Measurements from ENCODE around the gene SERPINI2.
A peak's percentile ranks its signal among the peaks of the same experiment; 100 is the strongest.

SERPINI2 gene, protein sequence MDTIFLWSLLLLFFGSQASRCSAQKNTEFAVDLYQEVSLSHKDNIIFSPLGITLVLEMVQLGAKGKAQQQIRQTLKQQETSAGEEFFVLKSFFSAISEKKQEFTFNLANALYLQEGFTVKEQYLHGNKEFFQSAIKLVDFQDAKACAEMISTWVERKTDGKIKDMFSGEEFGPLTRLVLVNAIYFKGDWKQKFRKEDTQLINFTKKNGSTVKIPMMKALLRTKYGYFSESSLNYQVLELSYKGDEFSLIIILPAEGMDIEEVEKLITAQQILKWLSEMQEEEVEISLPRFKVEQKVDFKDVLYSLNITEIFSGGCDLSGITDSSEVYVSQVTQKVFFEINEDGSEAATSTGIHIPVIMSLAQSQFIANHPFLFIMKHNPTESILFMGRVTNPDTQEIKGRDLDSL

DNA sequence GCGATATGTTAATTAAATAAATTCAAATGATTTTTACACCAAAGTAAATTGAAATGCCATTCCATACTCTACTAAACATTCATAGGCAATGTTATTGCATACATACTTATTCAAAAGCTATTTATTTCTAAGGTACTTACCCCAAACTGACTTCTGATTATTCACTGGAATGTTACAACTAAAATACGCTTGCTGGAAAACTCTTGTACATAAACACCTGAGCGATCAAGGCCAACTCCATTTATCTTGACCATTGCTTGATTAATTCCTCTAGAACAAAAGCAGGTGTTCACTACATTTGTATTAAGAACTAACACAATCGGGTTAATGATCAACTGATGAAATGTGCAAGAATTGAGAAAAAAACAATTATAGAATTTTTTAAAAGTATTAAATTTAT is at the start of gene SERPINI2:
SERPINI2 (minus strand) TSS at position 180 of the 400 bp plus-strand sequence. CDS start 2,208 bp downstream, outside the sequence.
- no peak for DNase-seq (ENCODE audit: low spot score)

- DNase-seq (ENCODE audit: low spot score), result no peak
Observed at GRCh38 chr3:167521006-167521355, 47.1 kb upstream of the SERPINI2 start.

GRCh38 chr3:167520266-167521005 is 46.6 kb upstream of the SERPINI2 start:
- no peak for DNase-seq (ENCODE audit: low spot score)

- DNase-seq (ENCODE audit: low spot score), result no peak
Observed at GRCh38 chr3:167507954-167508353, 34.1 kb upstream of the SERPINI2 start.

DNA sequence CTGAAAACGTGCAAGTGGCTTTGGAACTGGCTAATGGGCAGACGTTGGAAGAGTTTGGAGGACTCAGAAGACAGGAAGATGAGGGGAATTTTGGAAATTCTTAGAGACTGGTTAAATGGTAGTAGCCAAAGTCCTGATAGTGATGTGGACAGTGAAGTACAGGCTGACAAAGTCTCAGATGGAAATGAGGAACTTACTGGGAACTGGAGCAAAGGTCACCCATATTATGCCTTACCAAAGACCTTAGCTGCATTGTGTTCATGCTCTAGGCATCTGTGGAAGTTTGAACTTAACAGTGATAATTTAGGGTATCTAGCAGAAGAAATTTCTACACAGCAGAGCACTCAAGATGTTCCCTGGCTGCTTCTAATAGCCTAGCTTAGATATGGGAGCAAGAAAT is 28.6 kb upstream of the SERPINI2 start:
- no peak for DNase-seq (ENCODE audit: low spot score)

DNA sequence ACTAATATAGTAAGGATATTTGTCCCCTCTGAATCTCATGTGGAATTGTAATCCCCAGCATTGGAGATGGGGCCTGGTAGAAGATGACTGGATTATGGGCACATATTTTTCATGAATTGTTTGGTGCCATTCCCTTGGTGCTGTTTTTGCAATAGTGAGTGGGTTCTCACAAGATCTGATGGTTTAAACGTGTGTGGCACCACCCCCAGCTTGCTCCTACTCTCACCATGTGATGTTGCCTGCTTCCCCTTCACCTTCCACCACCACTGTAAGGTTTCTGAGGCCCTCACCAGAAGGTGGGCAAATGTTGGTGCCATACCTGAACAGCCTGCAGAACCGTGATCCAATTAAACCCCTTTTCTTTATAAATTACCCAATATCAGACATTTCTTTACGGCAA is 28.1 kb upstream of the SERPINI2 start:
- DNase-seq (ENCODE audit: low spot score), result no peak

DNA sequence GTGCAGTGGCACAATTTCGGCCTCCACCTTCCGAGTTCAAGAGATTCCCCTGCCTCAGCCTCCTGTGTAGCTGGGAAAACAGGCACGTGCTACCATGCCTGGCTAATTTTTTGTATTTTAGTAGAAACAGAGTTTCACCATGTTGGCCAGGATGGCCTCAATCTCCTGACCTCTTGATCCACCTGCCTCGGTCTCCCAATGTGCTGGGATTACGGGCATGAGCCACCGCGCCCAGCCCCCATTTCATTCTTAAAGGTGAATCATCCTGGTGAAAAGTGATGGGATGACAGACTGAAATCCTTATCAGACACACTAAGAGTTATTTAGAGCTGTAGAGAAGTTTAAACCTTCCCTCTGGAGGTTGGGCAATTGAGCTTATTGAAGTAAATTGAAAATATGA is 24.1 kb upstream of the SERPINI2 start:
- DNase-seq (ENCODE audit: low spot score), result no peak

GRCh38 chr3:167493244-167493643 is 19.4 kb upstream of the SERPINI2 start:
- DNase-seq (ENCODE audit: low spot score), result peak; percentile 19

GRCh38 chr3:167491621-167492020 is 17.8 kb upstream of the SERPINI2 start:
- DNase-seq (ENCODE audit: low spot score), result no peak

GRCh38 chr3:167489571-167489970 is 15.7 kb upstream of the SERPINI2 start:
- DNase-seq (ENCODE audit: low spot score), result no peak

DNA sequence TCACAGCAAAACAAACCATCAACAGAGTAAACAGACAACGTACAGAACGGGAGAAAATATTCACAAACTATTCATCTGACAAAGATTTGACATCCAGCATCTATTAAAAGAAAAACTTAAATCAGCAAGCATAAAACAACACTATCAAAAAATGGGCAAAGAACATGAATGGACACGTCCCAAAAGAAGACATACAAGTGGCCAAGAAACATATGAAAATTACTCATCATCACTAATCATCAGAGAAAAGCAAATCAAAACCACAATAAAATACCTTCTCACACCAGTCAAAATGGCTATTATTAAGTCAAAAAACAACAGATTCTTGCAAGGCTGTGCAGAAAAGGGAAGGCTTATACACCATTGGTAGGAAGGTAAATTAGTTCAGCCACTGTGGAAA is 13.7 kb upstream of the SERPINI2 start:
- no peak for DNase-seq (ENCODE audit: low spot score)

DNA sequence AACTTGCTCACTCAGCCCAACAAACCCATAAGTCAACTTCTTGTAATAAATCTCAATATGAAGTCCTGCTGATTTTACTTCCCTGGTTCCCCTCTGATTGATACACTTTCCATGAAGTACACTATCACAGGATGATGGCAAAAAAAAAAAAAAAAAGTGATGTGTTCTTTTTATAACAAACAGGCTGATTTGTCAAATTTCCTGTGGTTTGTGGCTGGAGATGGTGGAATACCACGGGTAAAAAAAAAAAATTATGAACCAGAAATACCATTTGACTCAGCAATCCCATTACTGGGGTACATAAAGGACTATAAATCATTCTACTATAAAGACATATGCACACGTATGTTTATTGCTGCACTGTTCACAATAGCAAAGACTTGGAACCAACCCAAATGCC is 10.7 kb upstream of the SERPINI2 start:
- DNase-seq (ENCODE audit: low spot score), result no peak

DNA sequence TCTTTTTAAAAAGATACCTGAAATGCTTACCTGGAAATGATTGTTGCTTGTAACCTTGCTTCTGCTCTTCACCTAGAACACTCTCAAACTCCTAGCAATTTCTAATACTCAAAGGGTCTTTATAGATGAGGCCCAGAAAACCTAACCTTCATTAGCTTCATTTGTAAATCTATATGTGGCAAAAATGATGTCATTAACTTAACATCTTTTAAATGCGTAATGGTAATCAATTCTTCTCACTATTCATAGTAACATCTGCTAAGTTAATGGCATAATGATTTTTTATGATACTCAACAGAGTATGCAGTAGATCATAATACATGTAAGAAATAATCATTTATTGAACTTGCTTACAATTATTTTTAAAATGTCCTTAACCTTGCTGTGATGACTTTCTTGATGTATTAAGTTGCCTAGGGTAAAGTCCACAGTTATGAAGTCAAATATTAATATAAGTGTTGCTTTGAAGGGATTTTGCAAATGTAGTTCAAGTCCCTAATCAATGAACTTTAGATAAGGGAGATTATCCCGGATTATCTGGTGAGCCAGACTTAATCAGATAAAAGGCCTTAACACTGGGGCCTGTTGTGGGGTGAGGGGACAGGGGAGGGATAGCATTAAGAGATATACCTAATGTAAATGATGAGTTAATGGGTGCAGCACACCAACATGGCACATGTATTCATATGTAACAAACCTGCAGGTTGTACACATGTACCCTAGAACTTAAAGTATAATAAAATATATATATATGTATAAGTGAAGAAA is 10.1 kb upstream of the SERPINI2 start:
- no peak for DNase-seq (ENCODE audit: low spot score)

- DNase-seq (ENCODE audit: low spot score), result no peak
Observed at GRCh38 chr3:167481164-167481563, 7.3 kb upstream of the SERPINI2 start.

- DNase-seq (ENCODE audit: low spot score), result no peak
Observed at GRCh38 chr3:167480748-167481147, 6.9 kb upstream of the SERPINI2 start.

DNA sequence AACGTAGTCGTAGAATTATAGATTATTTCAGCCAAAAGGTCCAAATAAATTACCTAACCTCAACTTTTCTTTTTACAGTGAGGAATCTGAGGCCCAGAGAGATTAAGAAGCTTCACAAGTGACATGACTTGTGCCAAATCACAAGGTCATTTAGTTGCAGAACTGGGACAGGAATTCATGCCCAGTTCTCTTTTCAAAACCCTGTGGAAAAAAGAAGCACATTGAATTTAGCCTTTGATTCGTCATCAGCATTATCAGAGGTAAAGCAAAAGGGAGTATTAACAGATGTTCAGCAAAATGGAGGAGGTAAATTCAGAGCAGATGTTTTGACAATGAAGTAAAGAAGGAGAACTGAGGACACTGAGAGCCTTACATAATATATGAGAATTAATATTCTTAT is 4.5 kb downstream of the SERPINI2 start:
- no peak for DNase-seq (ENCODE audit: low spot score)

DNA sequence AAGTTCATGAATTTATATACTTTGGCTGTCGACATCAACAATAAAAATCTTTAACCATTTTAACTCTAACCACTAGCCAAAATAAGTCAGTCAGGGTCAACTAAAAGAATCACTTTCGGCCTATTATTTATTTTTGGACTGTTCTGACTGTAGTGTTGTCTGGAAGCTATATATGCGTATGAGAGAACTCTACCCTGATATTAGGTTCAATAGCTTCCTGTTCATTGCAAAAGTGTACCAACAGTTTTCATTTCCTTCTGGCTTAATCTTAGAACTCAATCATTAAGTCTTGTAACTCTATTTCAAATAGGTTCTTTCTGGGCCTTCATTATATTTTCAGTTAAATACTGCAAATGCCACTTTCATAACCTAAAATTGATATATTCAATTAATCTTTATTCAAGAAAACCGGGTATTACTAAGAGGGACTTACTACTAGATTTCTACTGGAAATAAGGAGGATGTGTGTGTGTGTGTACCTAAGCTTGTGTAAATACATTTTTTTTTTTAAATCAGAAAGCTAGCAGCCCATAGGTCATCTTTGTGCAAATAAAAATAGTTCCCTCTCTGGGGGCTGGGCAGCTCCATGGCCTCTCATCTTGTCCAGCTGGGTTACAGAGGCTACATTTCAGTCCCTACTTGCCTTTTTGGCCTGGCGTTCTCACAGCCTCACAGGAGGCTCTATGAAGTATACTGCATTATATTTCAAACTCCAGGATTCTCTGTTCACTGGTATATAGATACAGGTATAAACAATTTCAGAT is 5.8 kb downstream of the SERPINI2 start:
- DNase-seq (ENCODE audit: low spot score), result no peak

- DNase-seq (ENCODE audit: low spot score), result no peak
Observed at GRCh38 chr3:167466966-167467365, 6.9 kb downstream of the SERPINI2 start.

GRCh38 chr3:167456157-167456799 is 17.6 kb downstream of the SERPINI2 start:
- no peak for DNase-seq (ENCODE audit: low spot score)

- DNase-seq (ENCODE audit: low spot score), result no peak
Observed at GRCh38 chr3:167453815-167454214, 20.0 kb downstream of the SERPINI2 start.

DNA sequence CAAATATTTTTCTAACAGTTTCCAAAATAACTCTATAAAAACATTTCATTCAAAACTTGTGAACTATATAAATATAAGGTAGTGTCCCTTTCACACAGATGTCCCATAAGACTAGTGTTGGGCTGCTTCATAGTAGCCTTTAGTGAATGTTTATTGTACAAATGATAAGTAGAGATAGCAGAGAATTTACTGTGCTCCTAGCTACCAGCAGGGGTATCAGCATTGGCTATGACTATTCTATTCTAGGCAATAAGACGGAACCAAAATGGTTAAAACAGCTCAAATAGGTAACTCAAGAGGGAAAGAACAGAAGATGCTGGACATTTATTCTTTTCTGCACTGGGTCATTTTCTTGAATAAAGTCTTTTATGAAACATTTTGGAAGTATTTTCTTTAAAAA is 22.6 kb downstream of the SERPINI2 start:
- no peak for DNase-seq (ENCODE audit: low spot score)

Data from cerebellar cortex (tissue), 1 donor.